ENCODE measurements around the gene ST3GAL6.
"Not testable (repeated sequence)": the region's sequence is repeated elsewhere in the genome, so short reads cannot be mapped to it uniquely, and the experiment has no call there.

Gene ST3GAL6

DNA sequence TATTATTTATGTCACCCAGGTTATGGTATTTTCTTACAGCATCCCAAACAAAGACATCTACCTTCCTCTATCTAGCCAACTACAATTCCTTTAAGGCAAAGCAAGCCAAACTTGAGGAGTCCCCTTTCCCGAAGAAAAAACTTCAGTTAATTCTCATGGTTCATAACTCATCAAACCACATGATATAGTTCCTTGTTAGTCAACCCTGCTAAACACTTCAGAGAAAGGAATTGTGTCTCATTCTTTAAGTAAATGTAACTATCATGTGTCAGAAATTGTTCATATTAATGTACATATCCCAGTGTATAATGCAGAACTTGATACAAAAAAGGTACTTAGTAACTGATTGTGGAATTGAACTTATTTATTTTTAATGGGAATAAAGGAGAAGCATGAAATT is 44.4 kb downstream of the ST3GAL6 start:
- DNase-seq: no peak

DNA sequence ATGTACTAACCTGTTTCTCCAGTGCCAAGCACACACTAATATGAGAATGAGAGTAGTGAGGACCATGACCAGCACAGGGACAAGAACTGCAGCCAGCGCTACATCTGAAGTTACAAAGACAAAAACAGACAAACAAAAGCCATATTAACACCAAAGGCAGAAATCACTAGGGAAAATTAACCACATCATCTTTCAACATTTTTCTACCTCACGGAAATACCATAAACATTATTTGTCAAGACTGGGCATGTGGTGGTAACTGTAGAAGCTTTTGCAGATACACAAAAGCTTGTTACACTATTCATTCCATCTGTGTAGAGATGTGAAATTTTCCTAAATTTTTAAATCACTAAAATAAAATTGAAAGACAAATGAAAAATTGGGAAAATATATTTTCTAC is 44.9 kb downstream of the ST3GAL6 start:
- DNase-seq: no peak

DNA sequence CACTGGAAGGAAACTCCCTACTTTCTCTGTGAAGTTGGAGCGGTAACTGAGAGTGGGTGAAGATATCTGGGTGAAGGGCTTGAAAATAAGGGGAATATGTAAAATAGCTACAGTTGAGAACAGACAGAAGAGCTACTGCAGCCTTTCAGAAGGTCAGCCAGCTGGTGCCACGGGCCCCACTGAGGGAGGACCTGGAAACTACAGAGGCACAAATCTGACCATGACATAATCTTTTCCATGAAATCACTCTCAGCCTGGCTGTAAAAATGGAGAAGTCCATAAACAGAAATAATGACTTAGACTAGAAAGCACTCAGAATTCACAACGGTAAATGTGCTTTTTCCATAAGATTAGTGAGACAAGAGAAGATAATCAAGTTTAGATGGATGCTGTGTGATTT is 46.4 kb downstream of the ST3GAL6 start:
- DNase-seq: peak; percentile 65

DNA sequence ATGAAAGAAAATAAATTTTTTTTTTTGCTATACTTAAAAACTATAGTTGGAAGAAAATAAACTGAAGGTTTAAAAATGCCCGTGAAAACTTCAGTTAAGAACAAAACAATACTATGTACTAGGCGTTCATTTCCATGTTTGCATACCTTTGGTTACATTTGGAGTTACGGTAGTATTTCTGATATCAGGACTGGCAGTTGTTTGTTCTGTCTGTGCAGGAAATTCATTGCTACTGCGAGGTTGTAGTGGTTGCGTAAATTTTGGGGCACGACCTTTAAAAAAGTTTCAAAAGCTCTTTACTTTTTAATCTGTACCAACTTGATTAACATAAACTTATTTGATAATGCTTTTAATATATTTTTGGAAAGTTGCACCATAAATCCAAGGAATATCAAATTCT is 47.9 kb downstream of the ST3GAL6 start:
- DNase-seq: no peak

DNA sequence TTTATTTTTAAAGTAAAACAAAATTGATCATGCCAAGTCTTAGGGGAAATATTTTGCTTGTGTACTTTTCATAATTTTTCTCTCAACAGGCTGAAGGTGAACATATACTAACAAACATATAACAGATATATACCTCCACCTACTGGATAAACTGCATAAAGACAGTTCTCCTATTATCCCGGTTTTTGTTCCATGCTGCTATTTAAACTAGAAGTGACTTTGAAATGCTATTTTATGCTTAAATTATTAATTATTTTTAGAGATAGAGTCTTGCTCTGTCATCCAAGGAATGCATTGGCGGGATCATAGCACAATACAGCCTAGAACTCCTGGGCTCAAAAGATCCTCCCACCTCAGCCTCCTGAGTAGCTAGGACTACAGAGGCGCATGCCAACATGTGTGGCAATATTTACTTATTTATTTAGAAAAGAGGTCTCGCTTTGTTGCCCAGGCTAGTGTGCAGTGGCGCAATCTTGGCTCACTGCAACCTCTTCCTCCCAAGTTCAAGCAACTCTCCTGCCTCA is 49.8 kb downstream of the ST3GAL6 start:
- DNase-seq: peak; percentile 44

DNA sequence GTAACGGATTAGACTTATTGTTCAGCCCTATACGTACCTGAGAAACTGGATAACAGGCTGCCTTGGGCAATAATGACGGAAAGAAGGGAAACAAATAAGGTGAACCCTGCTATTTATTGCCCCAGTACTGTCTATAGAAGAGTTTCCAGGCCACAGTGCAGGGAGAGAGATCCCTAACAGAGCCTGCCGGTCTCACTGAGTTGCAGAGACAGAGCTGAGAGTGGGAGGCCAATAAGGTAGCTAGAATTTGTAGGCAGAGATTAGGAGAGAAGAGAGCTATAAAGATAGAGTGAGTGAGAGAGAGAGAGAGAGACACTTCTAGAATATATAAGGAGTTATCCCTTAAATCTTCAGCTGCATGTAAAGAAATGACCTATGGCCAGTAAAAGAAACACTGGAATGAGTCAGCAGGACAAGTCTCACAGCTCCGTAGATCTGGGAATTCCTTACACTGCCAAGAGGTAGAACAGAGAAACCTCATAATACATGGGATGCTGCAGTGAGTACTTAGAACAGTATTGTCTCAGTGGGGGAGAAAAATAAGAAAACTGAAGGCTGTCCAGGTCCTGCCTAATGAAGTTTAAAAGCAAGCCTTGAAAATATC is 51.8 kb downstream of the ST3GAL6 start:
- DNase-seq: no peak

DNA sequence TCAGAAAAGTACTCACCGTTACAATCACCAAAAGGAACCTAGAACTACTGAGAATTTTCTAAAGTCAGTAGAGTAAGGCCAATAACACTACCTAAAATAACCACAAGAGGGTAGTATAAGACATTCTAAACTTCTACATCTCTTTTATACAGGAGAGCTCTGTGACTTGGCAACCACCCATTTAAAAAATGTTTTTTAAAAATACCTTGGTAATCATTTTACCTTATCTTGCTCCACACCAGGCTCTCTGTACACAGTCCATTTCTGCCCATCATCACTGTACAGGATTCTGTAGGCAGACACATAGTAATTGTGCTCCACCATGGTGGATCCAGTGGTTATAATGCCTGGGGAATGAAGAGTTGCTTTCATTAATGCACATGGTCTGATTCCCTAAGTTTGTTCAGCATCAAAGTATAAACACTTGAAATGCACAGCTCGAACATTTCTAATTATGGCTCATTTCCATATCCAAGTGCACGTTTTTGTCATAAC is 54.5 kb downstream of the ST3GAL6 start:
- peak; percentile 53 for DNase-seq

DNA sequence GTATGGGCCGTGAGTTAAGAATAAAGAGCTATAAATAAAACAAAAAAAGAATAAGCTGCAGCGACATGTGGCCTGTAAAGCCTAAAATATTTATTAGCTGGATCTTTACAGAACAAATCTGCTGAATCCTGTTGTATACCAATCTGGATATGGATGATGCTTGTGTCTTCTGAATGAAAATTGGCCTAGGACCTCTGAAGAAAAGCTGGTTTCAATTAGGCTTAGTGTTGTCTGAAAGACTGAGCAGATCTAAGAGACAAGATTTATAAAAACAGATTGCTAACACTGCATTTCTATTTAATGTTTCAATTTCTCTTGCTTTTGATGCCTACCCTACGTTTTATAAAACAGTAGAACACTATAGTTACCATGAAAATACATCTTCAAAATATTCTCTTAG is 57.9 kb downstream of the ST3GAL6 start:
- no peak for DNase-seq

DNA sequence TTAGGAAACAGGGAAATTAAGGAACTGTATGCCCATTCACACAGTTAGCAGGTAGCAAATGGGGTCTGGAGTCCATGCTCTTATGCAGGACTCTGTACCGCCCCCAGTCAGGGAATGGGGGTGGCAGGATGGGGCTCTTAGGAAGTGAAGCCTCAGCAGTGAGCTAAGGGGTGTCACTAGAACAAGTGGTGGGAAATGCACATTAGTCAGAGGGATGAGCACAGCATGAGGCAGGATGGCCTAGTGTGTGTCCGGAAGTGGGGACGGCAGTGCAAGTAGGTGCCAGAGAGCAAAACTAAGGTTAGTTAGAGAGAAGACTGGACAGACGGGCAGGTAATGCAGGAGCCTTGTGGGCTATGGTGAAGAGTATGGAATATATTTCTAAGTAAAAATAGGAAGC is 60.7 kb downstream of the ST3GAL6 start:
- DNase-seq: no peak

DNA sequence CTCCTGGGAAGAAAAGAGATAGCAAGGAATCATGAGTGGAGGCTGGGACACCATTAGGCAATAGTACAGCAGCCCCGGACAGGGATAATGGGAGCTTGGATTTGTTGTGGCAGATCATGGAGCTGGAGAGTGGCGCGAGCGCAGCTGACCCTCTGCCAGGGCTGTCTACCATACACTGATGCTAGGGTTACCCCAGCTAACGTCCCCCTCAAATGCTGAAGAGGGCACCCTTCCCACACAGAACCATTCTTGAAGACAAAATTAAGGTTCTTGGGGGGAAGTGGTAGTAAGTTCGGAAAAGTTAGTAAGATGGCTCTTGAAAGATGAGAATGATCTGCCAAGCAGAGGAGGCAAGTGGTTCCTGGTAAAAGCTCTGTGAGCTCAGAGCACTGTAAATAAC is 61.1 kb downstream of the ST3GAL6 start:
- no peak for DNase-seq

DNA sequence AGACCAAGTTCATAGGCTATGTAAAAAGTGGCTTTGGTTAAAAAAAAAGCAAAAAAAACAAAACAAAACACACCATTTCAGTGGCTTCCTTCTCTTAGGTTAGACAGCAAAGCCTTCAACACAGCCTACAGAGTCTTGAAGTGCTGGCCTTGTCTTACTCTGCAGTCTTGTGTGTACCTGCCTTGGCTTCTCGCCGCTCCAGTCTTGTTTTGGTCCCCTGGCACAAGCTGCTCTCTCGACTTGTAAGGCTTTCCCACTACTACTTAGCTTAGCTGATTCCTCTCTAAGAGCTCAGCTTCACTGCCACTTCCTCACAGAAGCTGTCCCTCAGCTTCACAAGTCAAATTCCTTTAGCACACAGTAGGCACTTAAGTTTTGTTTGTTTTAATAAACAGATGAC is 63.0 kb downstream of the ST3GAL6 start:
- no peak for DNase-seq

DNA sequence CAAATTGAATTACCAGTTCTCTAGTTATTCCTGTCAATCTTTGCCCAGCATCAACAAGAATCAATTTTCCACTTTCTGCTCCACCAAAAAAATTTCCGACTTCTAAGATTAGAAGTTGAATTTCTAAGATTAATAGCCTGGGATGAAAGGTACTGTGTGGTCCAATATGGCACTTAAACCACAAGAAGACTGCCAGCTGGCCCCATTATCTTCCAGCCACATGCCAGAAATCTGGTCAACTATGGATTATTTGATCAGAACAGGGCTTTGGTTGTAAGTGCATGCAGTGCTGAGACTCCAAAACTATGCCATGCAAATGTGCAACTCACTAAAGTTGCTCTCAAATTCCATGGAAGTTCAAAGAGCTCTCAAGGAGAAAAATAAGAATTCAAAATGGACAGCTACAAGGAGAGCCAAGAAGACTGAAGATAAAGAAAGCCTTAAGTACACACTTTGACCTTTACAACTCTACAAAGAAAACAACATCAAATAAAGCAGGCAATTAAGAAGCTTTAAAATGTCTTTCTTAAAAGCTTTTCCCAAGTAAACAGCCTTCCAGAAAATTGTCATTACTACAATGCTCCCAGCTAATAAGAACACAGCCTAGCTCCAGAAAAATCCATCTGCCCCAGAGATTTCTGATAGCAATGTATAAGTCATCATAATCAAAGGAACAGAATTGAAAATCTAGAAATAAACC is 64.2 kb downstream of the ST3GAL6 start:
- no peak for DNase-seq

DNA sequence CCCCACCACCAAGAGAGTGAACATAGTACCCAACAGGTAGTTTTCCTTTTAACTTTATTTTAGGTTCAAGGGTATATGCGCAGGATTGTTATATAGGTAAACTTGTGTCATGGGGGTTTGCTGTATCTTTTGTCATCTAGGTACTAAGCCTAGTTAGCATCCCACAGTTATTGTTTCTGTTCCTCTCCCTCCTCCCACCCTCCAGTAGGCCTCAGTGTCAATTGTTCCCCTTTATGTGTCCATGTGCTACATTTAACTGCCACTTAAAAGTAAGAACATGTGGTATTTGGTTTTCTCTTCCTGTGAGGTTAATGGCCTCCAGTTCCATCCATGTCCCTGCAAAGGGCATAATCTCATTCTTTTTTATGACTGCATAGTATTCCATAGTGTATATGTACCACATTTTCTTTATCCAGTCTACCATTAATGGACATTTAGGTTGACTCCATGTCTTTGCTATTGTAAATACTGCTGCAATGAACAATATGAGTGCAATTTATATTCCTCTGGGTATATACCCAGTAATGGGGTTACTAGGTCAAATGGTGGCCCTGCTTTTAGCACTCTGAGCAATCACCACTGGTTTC is 66.2 kb downstream of the ST3GAL6 start:
- peak; percentile 65 for DNase-seq

DNA sequence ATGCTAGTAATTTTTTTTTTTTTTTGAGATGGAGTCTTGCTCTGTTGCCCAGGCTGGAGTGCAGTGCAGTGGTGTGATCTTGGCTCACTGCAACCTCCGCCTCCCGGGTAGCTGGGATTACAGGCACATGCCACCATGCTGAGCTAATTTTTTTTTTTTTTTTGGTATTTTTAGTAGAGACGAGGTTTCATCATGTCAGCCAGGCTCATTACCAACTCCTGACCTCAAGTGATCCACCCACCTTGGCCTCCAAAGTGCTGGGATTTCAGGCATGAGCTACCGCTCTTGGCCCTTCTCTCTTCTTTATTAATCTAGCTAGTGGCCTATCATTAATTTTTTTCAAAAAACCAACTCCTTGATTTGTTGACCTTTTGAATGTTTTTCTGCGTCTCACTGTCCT is 67.9 kb downstream of the ST3GAL6 start:
- DNase-seq: not testable (repeated sequence)

DNA sequence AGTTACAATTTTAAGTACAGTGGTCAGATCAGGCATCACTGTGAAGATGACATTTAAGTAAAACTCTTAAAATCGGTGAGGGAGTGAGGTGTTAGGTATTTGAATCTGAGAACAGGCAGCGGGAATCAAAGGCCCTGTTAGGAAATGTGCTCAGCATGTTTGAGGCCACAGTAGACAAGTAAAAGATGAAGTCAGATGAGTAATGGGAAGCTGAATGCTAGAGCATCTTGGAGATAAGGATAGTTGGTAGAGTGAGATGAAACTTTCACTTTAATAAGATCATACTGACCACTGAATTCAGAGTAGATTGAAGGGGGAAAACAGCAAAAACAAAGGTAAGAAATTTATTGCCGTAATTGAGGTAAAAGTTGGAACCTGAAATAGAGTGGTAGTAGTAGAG is 76.7 kb downstream of the ST3GAL6 start:
- DNase-seq: no peak

DNA sequence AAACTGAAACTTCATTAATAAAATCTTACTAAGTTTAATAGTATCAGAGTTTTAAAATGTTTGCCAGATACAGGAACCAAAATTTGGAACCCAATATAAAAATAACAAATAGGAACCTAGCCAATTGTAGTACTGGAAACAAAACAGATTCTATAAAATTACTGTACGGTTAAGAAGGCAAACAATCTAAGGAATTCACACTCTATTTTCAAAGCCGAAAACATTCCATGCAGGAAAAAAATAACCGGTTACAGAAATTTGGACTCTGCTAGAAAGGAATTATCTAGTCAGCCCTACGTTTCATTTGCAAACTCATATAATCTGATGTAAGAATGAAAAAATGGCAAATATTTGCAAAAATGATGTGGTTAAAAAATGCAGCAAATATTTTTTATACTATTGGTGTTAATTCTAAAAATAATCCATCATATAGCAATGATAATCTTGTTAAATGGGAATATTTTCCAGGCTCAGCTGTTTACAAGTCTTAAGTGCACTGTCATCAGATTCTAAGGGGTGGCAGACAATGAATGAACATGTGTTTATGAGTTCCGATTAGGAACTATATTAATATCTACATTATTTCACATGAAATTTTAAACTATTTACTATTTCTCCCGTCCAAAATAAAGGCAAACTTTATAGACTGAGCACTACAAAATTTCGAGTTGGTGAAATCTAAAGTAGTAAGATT is 80.3 kb downstream of the ST3GAL6 start:
- DNase-seq: no peak

Data from MV-4-11 (cell line).